ENCODE measurements around the gene ITPR2. TPM values are rescaled to one million over a fixed set of nuclear protein-coding genes. Genes with fewer than 3 reads are reported as not detected.

ITPR2 gene
- total RNA-seq, 1 donor from 2014 or later: 74.5 TPM

- no peak overlapping the region for H3K4me3 Mint-ChIP-seq
- H3K4me1 Mint-ChIP-seq: peaks cover 7% of the 10 kb centered on the region
- TF ChIP-seq CTCF (IDR thresholded peaks at IDR 0.05): no peak
- no peak overlapping the region for H3K27ac Mint-ChIP-seq
- intact Hi-C loops (cut with micrococcal nuclease): no loop called here
- DNase-seq (no peak), ATAC-seq (ENCODE audit: low read depth) (no peak)
- ChIA-PET POLR2A (interaction anchor here (0.7 kb wide), 1 partner anchor 279 kb away, joined by 3 read pairs; no protein-coding TSS in a partner anchor), CTCF (no interaction called here)
- peaks cover 34% of the 10 kb centered on the region for H3K36me3 Mint-ChIP-seq (ENCODE audit: low read depth)
- no peaks in the 10 kb centered on the region for H3K27me3 Mint-ChIP-seq
- H3K9me3 Mint-ChIP-seq: no peaks in the 10 kb centered on the region
Measured at GRCh38 chr12:26453246-26453645, 379.7 kb downstream of the ITPR2 start.

- peaks cover 7% of the 10 kb centered on the region for H3K4me1 Mint-ChIP-seq
- ATAC-seq (ENCODE audit: low read depth): no peak
- ChIA-PET CTCF (no interaction called here), POLR2A (interaction anchor here (0.7 kb wide), 1 partner anchor 279 kb away, joined by 3 read pairs; no protein-coding TSS in a partner anchor)
- H3K36me3 Mint-ChIP-seq (ENCODE audit: low read depth): peaks cover 27% of the 10 kb centered on the region
- H3K27me3 Mint-ChIP-seq: no peaks in the 10 kb centered on the region
- no peak for TF ChIP-seq CTCF (IDR thresholded peaks at IDR 0.05)
- no peak for DNase-seq
- no peak overlapping the region for H3K27ac Mint-ChIP-seq
- H3K4me3 Mint-ChIP-seq: no peak overlapping the region
- intact Hi-C loops (cut with micrococcal nuclease): no loop called here
- no peaks in the 10 kb centered on the region for H3K9me3 Mint-ChIP-seq
Measured at GRCh38 chr12:26452511-26452910, 380.5 kb downstream of the ITPR2 start.

- no peak for DNase-seq
- Mint-ChIP-seq H3K4me1 (peaks cover 7% of the 10 kb centered on the region), H3K27ac (no peak overlapping the region), H3K4me3 (no peak overlapping the region), H3K27me3 (no peaks in the 10 kb centered on the region), H3K36me3 (ENCODE audit: low read depth) (peaks cover 20% of the 10 kb centered on the region), H3K9me3 (no peaks in the 10 kb centered on the region)
- CTCF ChIA-PET: no interaction called here
- POLR2A ChIA-PET: no interaction called here
- no peak for TF ChIP-seq CTCF (IDR thresholded peaks at IDR 0.05)
- intact Hi-C loops (cut with micrococcal nuclease): no loop called here
- no peak for ATAC-seq (ENCODE audit: low read depth)
Measured at GRCh38 chr12:26451763-26452162, 381.2 kb downstream of the ITPR2 start.

DNA sequence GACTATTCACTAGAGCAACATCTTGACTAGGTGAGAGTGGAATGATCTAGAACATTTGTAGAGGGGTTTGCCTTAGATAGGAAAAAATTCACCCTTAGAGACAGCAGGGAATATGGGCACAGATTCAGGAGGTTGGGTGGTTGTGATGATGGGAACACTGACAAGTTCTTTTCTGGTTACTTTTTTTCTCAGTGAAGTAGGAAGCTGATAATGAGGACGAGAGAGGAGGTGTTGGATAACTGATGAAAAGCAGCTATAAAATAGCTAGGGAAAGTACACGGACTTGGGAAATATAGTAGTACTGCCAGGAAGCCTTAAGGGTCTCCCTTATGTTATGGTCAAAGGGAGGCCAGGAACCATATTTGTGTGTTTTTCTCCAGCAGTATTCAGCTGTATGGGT, 387.1 kb downstream of the ITPR2 start:
- H3K36me3 Mint-ChIP-seq (ENCODE audit: low read depth): peaks cover 27% of the 10 kb centered on the region
- CTCF ChIA-PET: interaction anchor here (1.2 to 1.3 kb wide), 3 partner anchors 13 to 327 kb away, joined by 3 to 5 read pairs (median 4); no protein-coding TSS in a partner anchor
- TF ChIP-seq CTCF (IDR thresholded peaks at IDR 0.05): no peak
- DNase-seq (no peak), ATAC-seq (ENCODE audit: low read depth) (no peak)
- no peak overlapping the region for H3K4me3 Mint-ChIP-seq
- POLR2A ChIA-PET: no interaction called here
- H3K27ac Mint-ChIP-seq: no peak overlapping the region
- H3K27me3 Mint-ChIP-seq: no peaks in the 10 kb centered on the region
- intact Hi-C loops (cut with micrococcal nuclease): loop anchor here (2.0 kb wide), 1 partner anchor 15 kb away; no protein-coding TSS in a partner anchor
- no peaks in the 10 kb centered on the region for H3K9me3 Mint-ChIP-seq
- H3K4me1 Mint-ChIP-seq: peaks cover 22% of the 10 kb centered on the region

GRCh38 chr12:26443309-26443708, 389.7 kb downstream of the ITPR2 start:
- DNase-seq: no peak
- peak; percentile 25 for ATAC-seq (ENCODE audit: low read depth)
- H3K4me3 Mint-ChIP-seq: no peak overlapping the region
- TF ChIP-seq CTCF (IDR thresholded peaks at IDR 0.05): no peak
- H3K27me3 Mint-ChIP-seq: no peaks in the 10 kb centered on the region
- H3K9me3 Mint-ChIP-seq: no peaks in the 10 kb centered on the region
- ChIA-PET POLR2A (interaction anchor here (1.5 kb wide), 1 partner anchor 19 kb away, joined by 6 read pairs; no protein-coding TSS in a partner anchor), CTCF (interaction anchor here (1.0 kb wide), 1 partner anchor 82 kb away, joined by 4 read pairs; no protein-coding TSS in a partner anchor)
- H3K4me1 Mint-ChIP-seq: peaks cover 22% of the 10 kb centered on the region
- intact Hi-C loops (cut with micrococcal nuclease): loop anchor here (1.0 kb wide), 1 partner anchor 30 kb away; no protein-coding TSS in a partner anchor
- no peak overlapping the region for H3K27ac Mint-ChIP-seq
- H3K36me3 Mint-ChIP-seq (ENCODE audit: low read depth): peaks cover 34% of the 10 kb centered on the region

Measured in activated B cell treated with CpG ODN at 0.5 μM for 24 hours (primary cell).